Left cardiac atrium (tissue), 4 donors: ENCODE results near the gene LCT. TPM values are rescaled to one million over a fixed set of nuclear protein-coding genes. Genes with fewer than 3 reads are reported as not detected.
"Not testable (repeated sequence)": the region's sequence is repeated elsewhere in the genome, so short reads cannot be mapped to it uniquely, and the experiment has no call there.

ENCODE experiments used
- ATAC-seq, 2 donors: fragments of 200-7000 bp; cut with Tn5 transposase; one replicate each; pipeline ENCODE4 v1.9.1; 2020; ENCODE audit warnings: mild to moderate bottlenecking in 2 of 2, moderate library complexity in 2 of 2
- DNase-seq: peaks from one replicate; pipeline ENCODE4 v3.0.0-alpha.2; 2020
- intact Hi-C, 2 donors: fragments of 100-400 bp; cut with DNase I; formaldehyde crosslinking; loops; one replicate each; pipeline versions ENCODE4 v1.14.1 to v1.15.1; 2022 to 2023
- long read RNA-seq: library from polyadenylated mRNA; unstranded; transcript quantifications from one replicate; pipeline ENCODE4 v2.0.0, GENCODE V29; 2021
- total RNA-seq, 2 donors: library from RNA; stranded (reverse); fragmentation: NEBNext Ultra II Directional; extraction: Animal tissue kit (Norgen Biotek cat#: 25700); gene quantifications; one replicate each; pipeline ENCODE4 v1.2.1, GENCODE V29; 2021
- donor health status: DM: no; HTN: yes; CAD: no.
- donor health status: DM: no; HTN: yes; CAD: no; lungs with severe emphysema.
- donor health status: DM: yes; HTN: yes; CAD: no.
- donor health status: Dilated cardiomyopathy.

The LCT gene
- total RNA-seq, result not detected
- long read RNA-seq, result 0 reads

DNA sequence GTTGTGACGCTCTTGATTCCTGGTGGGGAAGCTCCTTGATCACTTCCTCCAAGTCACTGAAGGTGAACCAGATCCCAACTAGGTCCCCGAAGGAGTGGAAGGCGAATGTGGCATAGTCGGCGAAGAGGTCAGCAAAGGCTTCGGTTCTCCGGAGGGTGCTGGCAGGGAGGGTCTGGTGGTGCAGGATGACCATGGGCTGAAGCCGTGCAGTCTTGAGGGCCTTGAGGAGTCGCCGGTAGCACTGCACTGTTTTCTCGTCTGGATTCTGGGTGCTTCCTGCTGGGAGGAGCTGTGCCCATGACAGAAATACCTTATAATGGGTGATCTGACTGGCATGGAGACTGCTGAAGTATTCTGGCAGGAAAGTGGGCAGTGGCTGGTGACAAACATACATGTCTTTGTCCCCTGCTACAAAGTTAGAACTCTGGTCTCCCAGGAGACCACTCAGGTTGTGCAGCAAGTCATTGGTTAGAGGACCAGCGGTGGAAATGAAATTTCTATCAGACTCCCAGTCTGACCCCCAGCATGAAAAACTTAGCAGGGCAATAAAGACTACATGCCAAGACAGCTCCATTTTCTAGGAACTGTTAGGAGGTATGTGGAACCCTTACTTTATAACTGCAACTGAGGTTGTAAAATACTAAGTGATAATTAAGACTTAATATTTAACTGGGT, at the start of gene LCT:
Gene LCT, minus strand, starts transcription at position 589 of the 675 bp plus-strand sequence. Its CDS starts 15 bp downstream, at position 574.
- DNase-seq (no peak), ATAC-seq (no peak)
- intact Hi-C loops, result no loop called here

DNA sequence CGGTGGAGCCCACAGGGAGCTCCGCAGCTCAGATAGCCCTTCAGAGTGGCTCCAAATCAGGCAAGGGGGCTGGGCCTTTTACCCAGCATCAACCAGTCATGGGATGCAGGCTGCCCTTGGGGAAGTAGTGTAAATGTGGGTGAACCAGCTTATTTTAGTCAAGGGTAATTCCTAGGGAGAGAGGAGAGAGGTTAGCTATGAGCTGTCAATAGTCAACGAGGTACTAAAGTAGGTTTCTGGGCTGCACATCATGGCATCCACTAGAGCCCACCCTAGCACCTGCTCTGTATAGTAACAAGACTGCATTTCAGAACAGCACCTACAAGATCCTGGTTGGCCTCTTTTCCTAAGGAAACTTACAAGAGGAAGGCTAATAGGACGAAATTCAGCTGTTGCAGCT, 48.7 kb upstream of the LCT start:
- intact Hi-C loops, result no loop called here
- ATAC-seq (no peak), DNase-seq (no peak)

DNA sequence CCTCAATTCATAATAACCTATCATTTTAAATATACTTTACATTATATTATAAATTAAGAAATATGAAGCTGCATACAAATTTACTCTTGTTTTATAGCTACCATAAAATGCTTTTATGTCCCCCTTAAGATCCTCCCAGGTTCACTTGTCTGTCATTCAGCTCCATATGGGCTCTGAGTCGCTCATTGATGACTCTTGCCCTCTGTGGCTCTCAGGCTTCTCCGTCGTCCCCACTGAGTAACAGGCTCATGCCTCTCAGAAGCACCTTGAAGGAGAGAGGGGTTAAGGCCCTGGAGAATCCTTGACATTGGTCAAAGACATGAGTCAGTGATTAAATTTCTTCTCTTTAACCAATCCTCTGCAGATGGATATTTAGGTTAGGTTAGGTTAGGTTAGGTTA, 45.4 kb upstream of the LCT start:
- DNase-seq (no peak), ATAC-seq (no peak)

DNA sequence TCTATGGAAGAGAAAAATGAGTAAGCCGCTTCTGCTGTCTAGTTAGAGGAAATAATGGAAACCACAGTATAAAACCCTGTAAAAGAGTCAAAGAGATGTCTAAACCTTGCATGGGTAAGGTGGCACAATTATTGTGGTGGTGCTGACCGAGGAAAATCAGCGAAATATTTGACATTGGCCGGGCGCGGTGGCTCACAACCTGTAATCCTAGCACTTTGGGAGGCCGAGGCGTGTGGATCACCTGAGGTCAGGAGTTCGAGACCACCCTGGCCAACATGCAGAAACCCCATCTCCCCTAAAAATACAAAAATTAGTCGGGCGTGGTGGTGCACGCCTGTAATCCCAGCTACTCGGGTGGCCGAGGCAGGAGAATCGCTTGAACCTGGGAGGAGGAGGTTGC, 39.8 kb upstream of the LCT start:
- ATAC-seq, intact Hi-C loops, DNase-seq: not testable (repeated sequence)

More for the DNA sequence above, 45.4 kb upstream of the LCT start:
- intact Hi-C loops, result no loop called here

DNA sequence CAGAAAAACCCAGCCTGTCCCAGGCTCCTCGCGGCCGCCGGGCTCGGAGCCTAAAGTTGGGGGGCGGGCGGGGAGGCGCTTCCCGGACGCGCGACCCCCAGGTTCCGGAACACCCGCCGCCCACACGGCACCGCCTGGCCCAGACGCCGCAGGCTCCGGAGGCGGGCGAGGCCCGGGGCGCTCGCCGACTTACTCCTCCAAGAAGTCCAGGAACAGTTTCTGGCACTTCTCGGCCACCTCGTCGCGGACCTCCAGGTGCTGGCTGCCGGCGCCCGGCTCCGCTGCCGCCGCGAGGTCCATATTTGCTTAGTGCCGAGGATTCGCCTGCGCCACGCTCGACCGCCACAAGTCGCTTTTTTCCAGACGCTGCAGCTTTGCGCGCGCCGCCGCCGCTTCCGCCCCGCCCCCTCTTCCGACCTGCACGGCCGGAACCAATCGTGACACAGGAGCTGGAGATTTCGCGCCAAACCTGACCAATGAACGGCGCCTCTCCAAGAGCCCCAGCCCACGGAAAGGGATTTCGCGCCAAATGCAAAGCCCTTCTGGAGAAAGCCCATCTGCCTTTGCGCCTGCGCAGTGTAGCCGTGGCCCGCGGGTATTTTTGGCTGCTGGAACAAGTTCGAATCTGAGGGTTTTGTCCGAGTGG, 39.2 kb upstream of the LCT start, which contains the start of gene MCM6:
Gene MCM6, minus strand, starts transcription at position 378 of the 646 bp plus-strand sequence. Its CDS starts 78 bp downstream, at position 300.
- ATAC-seq (peak; percentile 99 to 100), DNase-seq (peak; percentile 98)
- intact Hi-C loops, result no loop called here

DNA sequence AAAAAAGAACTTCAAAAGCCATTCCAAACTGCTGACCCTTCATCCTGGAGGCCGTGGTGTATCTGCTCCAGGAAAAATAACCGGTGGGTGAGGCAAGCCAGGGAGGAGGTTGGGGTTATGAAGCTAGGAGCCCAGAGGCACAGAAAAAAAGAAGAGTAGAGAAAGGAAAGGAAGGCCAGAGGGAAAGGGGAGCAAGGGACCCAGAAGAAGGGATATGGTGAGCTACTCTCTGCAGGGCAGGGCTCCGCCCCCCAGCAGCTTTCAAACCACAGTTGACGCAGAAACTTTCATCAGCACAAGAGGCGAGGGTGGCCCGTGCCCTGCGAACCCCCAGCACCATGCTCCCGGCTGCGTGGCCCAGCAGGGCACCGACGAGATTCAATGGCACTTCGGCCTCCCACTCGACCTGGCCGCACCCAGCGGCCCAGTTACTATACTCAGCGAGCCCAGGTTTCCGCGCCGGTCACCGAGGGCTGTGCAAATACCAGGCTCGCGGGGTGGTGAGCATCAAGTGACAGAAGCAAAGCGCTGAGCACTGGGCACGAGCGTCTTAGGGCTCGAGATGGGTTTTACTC, 38.6 kb upstream of the LCT start:
- peak; percentile 55 for DNase-seq
- ATAC-seq, result peak; percentile 57 to 72
- intact Hi-C loops, result no loop called here

DNA sequence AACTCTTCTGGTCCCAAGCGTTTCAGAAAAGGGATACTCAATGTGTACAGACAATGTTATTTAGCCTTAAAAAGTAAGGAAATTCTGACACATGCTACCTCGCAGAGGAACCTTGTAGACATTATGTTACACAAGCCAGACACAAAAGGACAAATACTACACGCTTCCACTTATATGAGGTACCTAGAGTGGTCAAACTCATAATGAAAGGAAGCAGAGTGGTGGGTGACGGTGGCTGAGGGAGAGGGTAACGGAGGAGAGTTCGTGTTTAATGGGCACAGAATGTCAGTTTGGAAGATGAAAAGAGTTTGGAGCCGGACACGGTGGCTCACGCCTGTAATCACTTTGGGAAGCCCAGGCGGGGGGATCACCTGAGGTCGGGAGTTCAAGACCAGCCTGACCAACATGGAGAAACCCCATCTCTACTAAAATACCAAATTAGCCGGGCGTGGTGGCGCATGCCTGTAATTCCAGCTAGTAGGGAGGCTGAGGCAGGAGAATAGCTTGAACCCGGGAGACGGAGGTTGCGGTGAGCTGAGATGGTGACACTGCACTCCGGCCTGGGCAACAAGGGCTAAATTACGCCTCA, 37.9 kb upstream of the LCT start:
- intact Hi-C loops, result no loop called here
- no peak for DNase-seq
- no peak for ATAC-seq

DNA sequence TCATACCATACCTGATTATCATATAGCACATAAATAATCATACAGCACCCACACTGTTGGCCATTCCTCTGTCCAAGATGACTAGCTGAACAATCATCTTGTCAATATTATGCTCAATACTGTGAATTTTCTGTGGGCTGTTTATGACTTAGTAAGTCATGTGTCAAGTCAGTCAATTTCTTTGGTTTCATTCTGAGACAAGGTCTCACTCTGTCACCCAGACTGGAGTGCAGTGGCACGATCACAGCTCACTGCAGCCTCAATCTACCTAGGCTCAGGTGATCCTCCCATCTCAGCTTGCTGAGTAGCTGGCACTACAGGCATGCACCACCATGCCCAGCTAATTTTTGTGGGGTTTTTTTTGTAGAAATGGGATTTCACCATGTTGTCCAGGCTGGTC, 33.6 kb upstream of the LCT start:
- ATAC-seq (no peak), DNase-seq (no peak)
- intact Hi-C loops, result no loop called here

DNA sequence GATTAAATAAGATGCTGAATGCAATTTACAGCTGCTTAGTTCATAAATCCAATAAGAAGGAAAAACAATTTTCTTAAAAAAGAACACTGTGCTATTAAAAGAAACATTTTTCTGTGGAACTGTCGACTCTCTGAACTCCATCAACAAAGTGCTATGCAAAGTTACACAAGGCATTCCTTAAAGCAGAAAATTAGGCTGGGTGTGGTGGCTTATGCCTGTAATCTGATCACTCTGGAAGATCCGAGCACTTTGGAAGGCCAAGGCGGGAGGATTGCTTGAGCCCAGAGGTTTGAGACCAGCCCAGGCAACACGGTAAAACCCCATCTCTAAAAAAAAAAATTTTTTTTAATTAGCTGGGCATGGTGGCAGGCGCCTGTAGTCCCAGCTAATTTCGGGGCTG, 26.2 kb upstream of the LCT start:
- ATAC-seq (no peak), DNase-seq (no peak)
- intact Hi-C loops, result no loop called here

DNA sequence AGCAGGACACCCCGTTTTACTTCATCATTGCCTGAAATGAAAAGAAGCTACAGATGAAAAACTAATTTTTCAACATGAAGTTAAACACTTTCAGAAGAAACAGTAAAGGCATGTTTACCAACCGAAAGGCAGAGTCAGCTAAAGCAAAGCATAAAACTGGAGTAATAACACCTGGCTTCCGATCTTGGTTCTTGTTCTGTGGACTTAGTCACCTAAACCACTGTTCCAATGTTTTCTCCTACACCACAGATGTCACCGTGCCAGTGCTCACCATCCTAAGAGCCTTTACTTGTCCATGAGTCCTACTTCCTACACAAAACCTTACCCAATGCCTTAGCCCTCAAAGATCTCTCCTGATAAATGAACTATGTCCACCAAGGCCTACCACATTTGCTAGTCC, 25.7 kb upstream of the LCT start:
- ATAC-seq (no peak), DNase-seq (no peak)
- intact Hi-C loops, result no loop called here

DNA sequence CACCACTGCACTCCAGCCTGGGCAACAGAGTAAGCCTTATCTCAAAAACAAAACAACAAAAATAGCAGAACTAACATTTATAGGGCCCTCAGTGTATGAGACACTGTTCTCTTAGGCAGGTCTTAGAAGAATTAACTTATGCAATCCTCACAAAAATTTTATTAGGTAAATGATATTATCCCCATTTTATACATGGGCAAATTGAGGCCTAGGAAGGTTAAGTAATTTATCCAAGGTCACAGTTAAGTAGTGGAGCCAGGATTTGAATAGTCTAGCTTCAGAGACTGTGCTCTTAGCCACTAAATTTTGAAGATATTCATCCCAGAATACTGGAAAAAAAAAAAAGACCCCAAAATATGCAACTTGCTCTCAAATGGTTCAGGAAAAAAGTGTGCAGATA, 16.4 kb upstream of the LCT start:
- intact Hi-C loops, result no loop called here
- no peak for DNase-seq
- ATAC-seq, result no peak

DNA sequence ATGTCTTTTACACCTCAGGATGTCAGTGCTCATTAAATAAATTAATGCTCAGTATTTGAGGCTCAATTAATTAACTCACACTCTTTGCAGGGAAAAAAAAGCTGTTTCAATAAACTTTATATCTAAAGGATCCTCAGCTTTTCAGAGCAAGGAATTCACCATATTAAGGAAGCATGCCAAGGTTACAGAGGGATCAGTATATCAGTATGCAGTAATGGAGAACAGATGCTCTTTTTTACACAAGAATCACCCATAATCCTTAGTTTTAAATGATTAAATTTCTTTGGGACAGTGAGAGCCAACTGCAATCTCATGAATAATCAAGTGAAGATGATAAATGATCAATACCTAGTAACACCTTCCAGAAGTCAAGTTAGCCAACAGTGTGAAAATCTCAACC, 14.9 kb upstream of the LCT start:
- DNase-seq, result no peak
- intact Hi-C loops, result no loop called here
- ATAC-seq, result no peak

DNA sequence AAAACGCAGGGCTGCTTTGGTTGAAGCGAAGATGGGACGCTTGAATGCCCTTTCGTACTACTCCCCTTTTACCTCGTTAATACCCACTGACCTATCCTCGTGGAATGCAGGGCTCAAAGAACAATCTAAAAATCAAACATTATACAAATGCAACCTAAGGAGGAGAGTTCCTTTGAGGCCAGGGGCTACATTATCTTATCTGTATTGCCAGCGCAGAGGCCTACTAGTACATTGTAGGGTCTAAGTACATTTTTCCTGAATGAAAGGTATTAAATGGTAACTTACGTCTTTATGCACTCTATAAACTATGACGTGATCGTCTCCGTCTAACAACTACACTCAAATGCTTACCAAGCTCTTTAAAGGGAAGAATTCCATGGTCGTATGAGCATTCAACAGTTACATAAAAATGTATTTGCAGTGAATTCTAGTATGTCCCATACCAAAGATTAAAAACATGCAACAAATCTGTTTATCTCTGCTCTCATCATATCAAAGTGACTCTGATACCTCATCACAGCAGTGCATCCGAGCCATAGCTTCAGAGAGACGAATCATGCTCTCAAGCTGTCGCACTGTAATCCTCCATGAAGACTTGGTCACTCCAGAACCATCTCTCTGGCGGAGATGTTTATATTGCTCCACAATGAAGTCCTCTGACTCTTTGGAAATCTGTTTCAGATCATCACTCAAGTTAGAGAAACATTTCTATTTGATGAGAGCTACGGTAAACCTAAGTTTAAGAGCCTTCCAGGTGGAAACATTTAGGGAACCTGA, 14.1 kb upstream of the LCT start:
- ATAC-seq, result no peak

DNA sequence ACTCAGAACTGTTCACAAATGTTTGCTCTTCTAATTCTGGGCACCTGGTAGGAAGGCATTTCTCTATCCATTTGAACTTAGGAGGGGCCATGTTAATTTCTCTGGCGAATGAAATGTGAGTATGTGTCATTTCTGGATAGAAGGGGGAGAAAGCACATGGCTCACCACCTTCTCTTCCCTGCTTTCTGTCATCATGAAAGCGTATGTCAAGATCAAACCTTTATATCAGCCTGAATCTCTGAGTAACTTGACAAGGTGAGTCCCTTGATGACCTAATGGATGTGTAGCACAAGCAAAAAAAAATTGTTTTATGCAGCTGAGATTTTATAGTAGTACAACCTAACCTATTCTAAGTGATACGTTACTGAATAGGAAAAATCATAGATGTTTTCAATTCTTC, 12.1 kb upstream of the LCT start:
- intact Hi-C loops, result no loop called here
- ATAC-seq (no peak), DNase-seq (no peak)

More for the DNA sequence above, 14.1 kb upstream of the LCT start:
- intact Hi-C loops, result no loop called here
- no peak for DNase-seq

DNA sequence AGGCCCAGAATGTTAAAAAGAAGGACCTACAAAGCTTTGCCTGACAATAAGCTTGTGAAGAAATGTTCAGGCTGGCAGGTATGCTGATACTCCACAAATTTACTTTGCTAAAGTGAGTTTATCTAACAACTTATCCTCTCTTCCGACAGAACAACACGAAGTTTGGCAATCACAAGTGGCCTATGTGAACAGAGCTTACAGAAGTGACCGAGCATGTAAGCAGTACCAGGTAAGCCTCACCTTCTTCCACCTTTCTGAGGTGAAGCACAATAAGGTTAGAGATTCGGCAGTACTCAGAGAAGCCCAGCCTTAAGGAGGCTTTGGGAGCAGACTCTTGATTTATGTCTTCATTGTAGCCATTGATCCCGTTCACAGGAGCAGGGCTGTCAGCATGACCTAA, 9.0 kb upstream of the LCT start:
- intact Hi-C loops, result no loop called here
- ATAC-seq (no peak), DNase-seq (no peak)

DNA sequence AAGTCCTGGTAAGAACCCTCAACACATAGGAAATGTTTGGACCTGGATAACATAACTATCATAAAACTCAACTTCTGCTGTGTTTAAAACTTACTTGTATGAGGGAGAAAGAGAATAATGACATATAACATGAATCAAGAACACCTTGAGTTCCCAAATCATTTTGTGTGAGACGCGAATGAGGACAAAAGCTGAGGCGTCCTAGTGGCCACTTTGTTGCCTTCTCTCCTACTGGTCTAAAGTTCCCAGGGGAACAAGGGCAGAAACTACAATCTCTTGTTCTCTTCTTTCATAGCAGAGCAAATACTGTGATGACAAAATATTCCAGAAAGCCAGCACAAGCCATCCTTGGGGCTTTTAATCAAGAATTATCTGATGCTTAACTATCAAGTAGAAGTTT, 8.3 kb upstream of the LCT start:
- DNase-seq (no peak), ATAC-seq (no peak)
- intact Hi-C loops, result no loop called here

DNA sequence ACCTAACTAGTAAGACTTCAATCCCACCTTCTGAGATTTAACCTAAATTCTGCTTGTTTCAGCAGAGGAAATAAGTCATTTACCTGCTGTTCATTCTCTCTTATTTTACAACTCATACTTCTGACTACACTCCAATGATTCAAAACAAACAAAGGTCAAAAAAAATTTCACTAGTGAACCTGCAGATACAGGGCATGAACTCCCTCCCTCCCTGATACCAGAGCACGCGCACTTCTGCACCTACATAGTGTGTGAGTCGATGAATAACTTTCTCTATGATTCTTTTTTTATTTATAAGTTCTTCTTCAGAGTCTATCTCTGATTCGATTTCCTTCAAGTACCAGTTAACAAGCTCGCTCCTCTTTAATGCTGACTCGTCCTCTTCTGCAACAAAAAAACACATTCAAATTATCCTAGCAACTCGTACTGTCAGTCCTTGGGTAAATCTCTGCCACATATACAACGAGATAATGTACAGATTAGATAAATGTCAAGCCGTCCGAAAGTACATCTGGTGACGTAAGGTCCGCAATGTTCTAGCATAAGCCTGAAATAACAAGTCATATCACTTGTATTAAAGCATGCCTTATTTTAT, 7.4 kb upstream of the LCT start:
- intact Hi-C loops, result no loop called here
- DNase-seq (no peak), ATAC-seq (no peak)

DNA sequence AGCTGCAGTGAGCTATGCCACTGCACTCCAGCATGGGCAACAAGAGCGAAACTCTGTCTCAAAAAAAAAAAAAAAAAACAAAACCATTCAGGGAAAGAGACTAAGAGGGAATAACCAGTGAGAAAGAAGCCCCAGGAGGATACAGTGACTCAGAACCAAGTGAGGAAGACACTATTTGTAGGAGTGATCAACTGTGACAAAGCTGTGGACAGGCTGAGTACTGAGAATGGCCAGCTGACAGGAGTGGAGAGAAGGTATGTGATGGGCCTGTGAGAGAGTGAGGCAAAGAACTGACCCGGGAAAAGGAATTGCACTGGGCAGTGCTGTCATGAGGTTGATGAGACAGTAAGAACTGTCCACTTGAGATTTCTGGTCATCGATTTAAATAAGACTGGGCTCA, 6.7 kb upstream of the LCT start:
- DNase-seq, result no peak
- ATAC-seq, result peak in 1 of 2 donors; percentile 24
- intact Hi-C loops, result no loop called here

DNA sequence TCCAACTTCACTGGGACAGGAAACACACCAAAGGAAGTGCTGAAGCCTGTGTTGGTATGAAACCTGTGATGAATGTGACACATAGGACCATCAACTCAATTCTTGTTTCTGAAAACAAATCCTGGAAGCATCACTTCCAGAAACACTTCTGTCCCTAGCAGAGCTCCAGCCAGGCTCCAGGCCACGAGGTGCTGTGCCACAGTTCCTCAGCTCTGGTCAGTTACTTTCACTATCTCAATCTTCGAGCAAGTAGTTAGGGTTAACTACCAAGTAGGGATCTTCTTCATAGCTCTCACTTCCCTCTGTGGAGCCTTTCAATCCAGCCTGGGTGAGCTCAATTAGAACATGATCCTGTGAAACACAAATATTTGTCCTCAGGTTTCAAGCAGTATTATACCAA, 3.6 kb upstream of the LCT start:
- intact Hi-C loops, result no loop called here
- no peak for DNase-seq
- ATAC-seq, result peak in 1 of 2 donors; percentile 22
